Peyer's patch (tissue), 4 donors: Measurements from ENCODE around the gene PARD3B.

Experiments
- CTCF ChIP-seq, 6 experiments: fragments of 450-650 bp in 4 of 6; fragments of 200-600 bp in 2 of 6; sonication (generic) in 1 of 6; IDR thresholded peaks; one replicate each; pipeline ENCODE4 v1.5.1; 2017 to 2019; ENCODE audit warnings: antibody characterized with exemption in 6 of 6, mild to moderate bottlenecking in 3 of 6, moderate library complexity in 1 of 6
- POLR2A ChIP-seq, 2 donors: fragments of 450-650 bp; IDR thresholded peaks; one replicate each; pipeline ENCODE4 v1.5.1; 2017; ENCODE audit warnings: antibody characterized with exemption in 2 of 2, mild to moderate bottlenecking in 2 of 2, moderate library complexity in 2 of 2

GRCh38 chr2:204944927-204945326 is 399.7 kb downstream of the PARD3B start:
- TF ChIP-seq CTCF (IDR thresholded peaks at IDR 0.05) (no peak), POLR2A (IDR thresholded peaks at IDR 0.05) (no peak)
